BLaER1 treated with 17β-estradiol and CSF1 and Interleukin-3, amounts not matched to agents 10 nM and 100 nM (cell line): ENCODE results near the gene TOP2A.

Experiments used
- H3K27ac ChIP-seq, 11 experiments: shearing (Covaris generic); formaldehyde crosslinking; 2 replicates each; pipeline ENCODE4 v1.8.1; 2022
- H3K27me3 ChIP-seq, 11 experiments: shearing (Covaris generic); formaldehyde crosslinking; 2 replicates each; pipeline ENCODE4 v1.8.1; 2022
- H3K36me3 ChIP-seq, 11 experiments: shearing (Covaris generic); formaldehyde crosslinking; 2 replicates each; pipeline ENCODE4 v1.8.1; 2022
- H3K4me1 ChIP-seq, 10 experiments: shearing (Covaris generic); formaldehyde crosslinking; 2 replicates each; pipeline ENCODE4 v1.8.1; 2022
- H3K4me2 ChIP-seq, 11 experiments: shearing (Covaris generic); formaldehyde crosslinking; 2 replicates each; pipeline ENCODE4 v1.8.1; 2022
- H3K4me3 ChIP-seq, 10 experiments: shearing (Covaris generic); formaldehyde crosslinking; 2 replicates each; pipeline ENCODE4 v1.8.1; 2022
- H3K9ac ChIP-seq, 11 experiments: shearing (Covaris generic); formaldehyde crosslinking; 2 replicates each; pipeline ENCODE4 v1.8.1; 2022
- H3K9me3 ChIP-seq, 11 experiments: shearing (Covaris generic); formaldehyde crosslinking; replicated peaks in 1 of 11; 2 replicates each; pipeline ENCODE4 v1.8.1; 2022
- H4K20me1 ChIP-seq, 11 experiments: shearing (Covaris generic); formaldehyde crosslinking; 2 replicates each; pipeline ENCODE4 v1.8.1; 2022
- Cebpa-rat ChIP-seq, 11 experiments: shearing (Covaris generic); IDR thresholded peaks; 2 replicates each; pipeline ENCODE4 v1.8.1; 2022

The TOP2A gene

DNA sequence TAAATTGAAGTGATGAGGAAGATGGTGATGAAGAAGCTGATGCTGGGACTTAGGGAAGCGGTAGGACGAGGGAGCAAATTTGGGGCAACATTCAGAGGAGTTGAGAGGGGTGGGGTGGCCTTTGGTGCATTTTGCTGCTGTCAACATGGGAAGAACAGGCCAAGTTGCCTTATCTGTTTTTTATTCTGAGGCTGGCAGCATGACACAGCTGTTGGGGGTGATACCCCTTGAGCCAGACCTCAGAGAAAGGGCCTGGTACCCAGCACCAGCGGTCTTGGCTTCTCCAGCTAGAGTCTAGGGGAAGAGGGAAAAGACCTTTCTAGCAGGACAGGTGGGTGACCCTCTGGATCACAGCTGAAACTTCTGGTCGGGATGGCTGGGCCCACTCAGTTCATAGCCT, 30.1 kb upstream of the TOP2A start:
- no peak for TF ChIP-seq Cebpa-rat (IDR thresholded peaks at IDR 0.05)
- Histone ChIP-seq H3K9me3 (no peaks in the 10 kb centered on the region), H4K20me1 (peaks cover 27 to 63% (median 43%) of the 10 kb centered on the region in 11 experiments; a peak in 18 of 22 replicates), H3K27me3 (no peaks in the 10 kb centered on the region), H3K4me3 (peak overlapping the region; percentile 12 to 93 (median 56); a peak in 17 of 20 replicates), H3K4me1 (peaks cover 62 to 89% (median 77%) of the 10 kb centered on the region in 10 experiments), H3K9ac (peak overlapping the region; percentile 35 to 74 (median 67); a peak in 18 of 22 replicates), H3K27ac (peak overlapping the region; percentile 30 to 97 (median 76); a peak in 21 of 22 replicates), H3K36me3 (peaks cover 18 to 51% (median 23%) of the 10 kb centered on the region in 11 experiments), H3K4me2 (peak overlapping the region; percentile 90 to 100 (median 96))

DNA sequence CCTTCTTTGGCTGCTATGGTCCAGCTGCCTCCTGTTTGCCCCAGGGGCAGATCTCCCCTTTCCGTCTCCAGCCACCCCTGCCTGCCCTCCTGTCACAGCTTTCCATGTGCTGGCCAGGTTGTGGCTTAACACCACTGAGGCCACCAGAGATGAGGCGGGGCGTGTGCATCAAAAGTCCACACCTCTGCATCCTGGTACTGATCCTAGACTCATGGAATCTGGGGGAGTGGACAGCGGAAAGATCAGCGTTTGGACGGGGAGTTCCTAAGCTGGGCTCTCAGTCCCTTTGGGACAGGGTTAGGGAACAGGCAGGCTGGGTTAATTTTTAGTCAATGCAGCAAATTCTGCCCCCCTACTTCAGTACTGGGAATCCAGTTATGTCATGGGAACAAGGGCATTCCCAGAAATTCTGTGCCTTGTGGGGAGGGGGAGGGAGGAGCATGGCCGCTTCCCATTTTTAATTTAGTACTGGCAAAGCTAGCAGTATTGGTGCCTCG, 29.5 kb upstream of the TOP2A start:
- H3K9ac ChIP-seq = peak overlapping the region; percentile 48 to 74 (median 67); a peak in 20 of 22 replicates
- no peaks in the 10 kb centered on the region for H3K9me3 ChIP-seq
- TF ChIP-seq Cebpa-rat (IDR thresholded peaks at IDR 0.05) = no peak
- H3K4me1 ChIP-seq = peaks cover 69 to 89% (median 79%) of the 10 kb centered on the region in 10 experiments
- H3K4me2 ChIP-seq = peak overlapping the region; percentile 90 to 100 (median 96)
- peak overlapping the region; percentile 12 to 93 (median 56); a peak in 16 of 20 replicates for H3K4me3 ChIP-seq
- no peaks in the 10 kb centered on the region for H3K27me3 ChIP-seq
- H4K20me1 ChIP-seq = peaks cover 25 to 57% (median 37%) of the 10 kb centered on the region in 11 experiments; a peak in 18 of 22 replicates
- H3K36me3 ChIP-seq = peaks cover 12 to 45% (median 17%) of the 10 kb centered on the region in 11 experiments; a peak in 21 of 22 replicates
- peak overlapping the region; percentile 6 to 97 (median 76); a peak in 20 of 22 replicates for H3K27ac ChIP-seq

DNA sequence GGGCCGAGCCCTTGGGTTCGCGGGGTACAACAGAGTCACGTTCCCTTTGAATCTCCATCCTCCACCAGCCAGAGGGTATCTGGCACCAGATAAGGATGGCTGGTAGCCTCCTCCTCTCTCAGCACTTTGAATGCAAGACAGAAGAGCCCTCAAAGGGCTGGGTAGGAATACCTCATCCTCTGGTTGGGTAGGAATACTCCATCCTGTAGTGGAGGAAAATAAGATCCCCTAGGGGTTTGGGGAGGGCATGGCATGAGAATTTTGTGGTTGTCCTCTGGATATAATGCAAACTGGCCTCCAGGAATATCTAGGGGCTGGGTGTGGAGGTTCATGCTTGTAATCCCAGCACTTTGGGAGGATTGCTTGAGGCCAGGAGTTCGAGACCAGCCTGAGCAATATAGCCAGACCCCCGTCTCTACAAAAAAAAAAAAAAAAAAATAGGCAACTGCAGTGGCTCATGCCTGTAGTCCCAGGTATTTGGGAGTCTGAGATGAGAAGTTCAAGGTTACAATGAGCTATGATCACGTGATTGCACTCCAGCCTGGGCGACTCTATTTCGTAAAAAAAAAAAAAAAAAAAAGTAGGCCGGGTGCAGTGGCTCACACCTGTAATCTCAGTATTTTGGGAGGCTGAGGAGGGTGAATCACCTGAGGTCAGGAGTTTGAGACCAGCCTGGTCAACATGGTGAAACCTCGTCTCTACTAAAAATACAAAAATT, 28.2 kb upstream of the TOP2A start:
- peak overlapping the region; percentile 90 to 98 (median 96); a peak in 21 of 22 replicates for H3K9ac ChIP-seq
- peaks cover 0 to 33% (median 5%) of the 10 kb centered on the region in 11 experiments; a peak in 15 of 22 replicates for H3K36me3 ChIP-seq
- no peaks in the 10 kb centered on the region for H3K9me3 ChIP-seq
- H3K27me3 ChIP-seq = no peaks in the 10 kb centered on the region
- H3K27ac ChIP-seq = peak overlapping the region in 10 of 11 experiments; percentile 87 to 97 (median 96); a peak in 20 of 22 replicates
- peaks cover 12 to 44% (median 31%) of the 10 kb centered on the region in 11 experiments; a peak in 15 of 22 replicates for H4K20me1 ChIP-seq
- peaks cover 71 to 88% (median 79%) of the 10 kb centered on the region in 10 experiments for H3K4me1 ChIP-seq
- TF ChIP-seq Cebpa-rat (IDR thresholded peaks at IDR 0.05) = no peak
- H3K4me3 ChIP-seq = peak overlapping the region; percentile 63 to 93 (median 82)
- H3K4me2 ChIP-seq = peak overlapping the region; percentile 90 to 100 (median 96)

DNA sequence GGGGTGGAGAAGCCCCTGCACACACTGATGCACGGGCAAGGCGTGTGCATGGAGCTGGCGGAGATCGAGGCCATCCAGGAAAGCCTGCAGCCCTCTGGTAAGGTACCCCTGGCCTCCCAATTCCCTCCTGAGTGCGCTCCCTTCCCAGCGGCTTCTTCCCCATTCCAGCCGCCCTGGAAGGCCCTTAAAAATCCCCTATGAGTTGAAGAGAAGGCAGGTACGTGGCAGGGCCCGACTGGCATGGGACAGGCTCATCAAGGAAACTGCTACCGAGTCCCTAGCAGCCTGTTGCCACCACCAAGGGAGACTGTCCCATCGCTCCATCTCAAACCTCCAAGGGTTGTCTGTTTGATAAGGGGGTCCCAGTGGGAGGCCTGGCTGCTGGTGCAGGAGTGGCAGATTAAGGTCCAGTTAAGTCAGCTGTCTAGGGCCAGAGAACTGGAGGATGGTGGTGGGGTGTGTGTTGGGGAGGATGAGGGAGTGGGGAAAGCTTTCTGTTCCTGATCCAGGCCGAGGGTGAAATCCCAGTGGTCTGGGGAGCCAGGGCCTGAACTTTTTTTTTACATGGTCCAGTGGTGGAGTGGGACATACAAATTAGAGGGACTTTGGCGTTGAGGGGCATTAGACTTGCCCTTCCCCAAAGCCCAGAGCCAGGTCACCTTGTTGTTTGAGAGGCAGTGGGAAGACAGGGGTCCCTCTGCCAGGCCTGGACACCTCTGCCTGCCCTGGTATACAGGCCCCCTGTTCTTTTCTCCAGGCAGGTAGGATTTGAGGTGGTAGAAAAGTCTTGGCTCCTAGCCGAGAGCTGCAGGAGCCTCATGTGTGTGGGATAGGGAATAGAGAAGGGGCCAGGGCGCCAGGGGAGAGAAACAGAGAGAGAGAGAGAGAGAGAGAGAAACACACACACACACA, 26.5 kb upstream of the TOP2A start:
- Histone ChIP-seq H3K36me3 (peaks cover 0 to 19% (median 0%) of the 10 kb centered on the region in 11 experiments; a peak in 6 of 22 replicates), H3K27me3 (no peaks in the 10 kb centered on the region), H4K20me1 (peaks cover 0 to 31% (median 18%) of the 10 kb centered on the region in 11 experiments; a peak in 11 of 22 replicates), H3K9ac (peak overlapping the region; percentile 90 to 98 (median 96)), H3K4me1 (peaks cover 59 to 77% (median 68%) of the 10 kb centered on the region in 10 experiments), H3K27ac (peak overlapping the region; percentile 87 to 97 (median 96)), H3K4me3 (peak overlapping the region; percentile 63 to 93 (median 82)), H3K4me2 (peak overlapping the region; percentile 90 to 100 (median 96)), H3K9me3 (no peaks in the 10 kb centered on the region)
- no peak for TF ChIP-seq Cebpa-rat (IDR thresholded peaks at IDR 0.05)

DNA sequence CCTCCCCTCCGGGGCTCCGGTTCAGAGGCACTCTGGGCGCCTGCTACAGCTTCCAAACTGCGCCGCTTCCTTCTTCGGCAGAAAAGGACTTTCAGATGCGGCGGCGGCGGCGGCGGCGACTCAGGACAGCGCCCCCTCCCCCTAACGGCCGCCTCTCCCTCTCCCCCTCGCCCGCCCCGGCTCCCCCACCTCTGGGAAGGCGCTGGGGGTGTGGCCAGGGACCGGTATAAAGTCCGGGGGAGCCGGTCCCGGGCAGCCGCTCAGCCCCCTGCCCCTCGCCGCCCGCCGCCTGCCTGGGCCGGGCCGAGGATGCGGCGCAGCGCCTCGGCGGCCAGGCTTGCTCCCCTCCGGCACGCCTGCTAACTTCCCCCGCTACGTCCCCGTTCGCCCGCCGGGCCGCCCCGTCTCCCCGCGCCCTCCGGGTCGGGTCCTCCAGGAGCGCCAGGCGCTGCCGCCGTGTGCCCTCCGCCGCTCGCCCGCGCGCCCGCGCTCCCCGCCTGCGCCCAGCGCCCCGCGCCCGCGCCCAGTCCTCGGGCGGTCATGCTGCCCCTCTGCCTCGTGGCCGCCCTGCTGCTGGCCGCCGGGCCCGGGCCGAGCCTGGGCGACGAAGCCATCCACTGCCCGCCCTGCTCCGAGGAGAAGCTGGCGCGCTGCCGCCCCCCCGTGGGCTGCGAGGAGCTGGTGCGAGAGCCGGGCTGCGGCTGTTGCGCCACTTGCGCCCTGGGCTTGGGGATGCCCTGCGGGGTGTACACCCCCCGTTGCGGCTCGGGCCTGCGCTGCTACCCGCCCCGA, 25.7 kb upstream of the TOP2A start, which contains the start of gene IGFBP4:
Gene IGFBP4 (plus strand): TSS at position 255 of the 792 bp plus-strand sequence. CDS start 286 bp downstream, at position 541.
- H3K9ac ChIP-seq = peak within 1 kb of the TSS; percentile 90 to 98 (median 96)
- peak in 1 of 11 experiments; percentile 46; a peak in 3 of 22 replicates for TF ChIP-seq Cebpa-rat (IDR thresholded peaks at IDR 0.05)
- H3K4me3 ChIP-seq = peak within 1 kb of the TSS; percentile 63 to 93 (median 82)
- H3K4me2 ChIP-seq = peak within 1 kb of the TSS; percentile 90 to 100 (median 96)
- peaks cover 0 to 12% (median 0%) of the 10 kb centered on the region in 11 experiments; a peak in 4 of 22 replicates for H3K36me3 ChIP-seq
- peaks cover 50 to 72% (median 63%) of the 10 kb centered on the region in 10 experiments for H3K4me1 ChIP-seq
- no peaks in the 10 kb centered on the region for H3K9me3 ChIP-seq
- peak within 1 kb of the TSS; percentile 87 to 97 (median 96) for H3K27ac ChIP-seq
- no peaks in the 10 kb centered on the region for H3K27me3 ChIP-seq
- peaks cover 0 to 22% (median 11%) of the 10 kb centered on the region in 11 experiments; a peak in 11 of 22 replicates for H4K20me1 ChIP-seq

DNA sequence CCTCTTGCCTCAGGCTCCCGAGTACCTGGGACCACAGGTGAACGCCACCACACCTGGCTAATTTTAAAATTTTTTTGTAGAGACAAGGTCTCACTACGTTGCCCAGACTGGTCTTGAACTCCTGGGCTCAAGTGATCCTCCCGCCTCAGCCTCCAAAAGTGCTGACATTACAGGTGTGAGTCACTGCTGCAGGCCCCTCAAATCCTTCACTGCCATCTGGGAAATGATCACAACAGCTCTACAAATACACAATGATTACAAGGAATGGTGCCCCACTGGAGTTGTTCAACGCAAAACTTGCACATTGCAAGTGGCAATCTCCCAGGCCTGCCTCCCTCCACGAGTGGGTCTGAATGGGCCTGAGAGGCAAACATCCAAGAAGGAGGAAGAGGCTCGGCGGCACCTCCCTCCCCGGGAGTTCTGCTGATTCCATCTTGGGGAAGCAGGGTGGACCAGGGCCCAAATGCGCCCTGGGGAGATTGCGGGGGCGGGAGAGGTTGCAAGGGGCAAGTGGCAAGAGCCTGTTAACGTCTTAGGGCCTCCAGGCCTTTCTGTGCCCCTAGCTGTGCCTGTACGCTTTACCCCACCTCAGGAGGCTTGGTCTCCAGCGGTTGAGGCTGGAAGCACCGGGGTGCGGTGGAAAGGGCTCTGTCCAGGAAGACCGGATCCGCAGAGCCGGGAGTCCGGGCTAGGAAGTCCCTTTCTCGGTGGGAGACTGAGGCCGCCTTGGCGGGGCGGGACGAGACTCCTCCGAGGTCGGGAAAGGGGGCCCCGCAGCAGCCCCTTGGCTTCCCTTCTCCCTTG, 24.9 kb upstream of the TOP2A start:
- peaks cover 0 to 12% (median 0%) of the 10 kb centered on the region in 11 experiments; a peak in 4 of 22 replicates for H3K36me3 ChIP-seq
- peak overlapping the region; percentile 63 to 93 (median 82) for H3K4me3 ChIP-seq
- H3K9ac ChIP-seq = peak overlapping the region; percentile 90 to 98 (median 96)
- no peaks in the 10 kb centered on the region for H3K27me3 ChIP-seq
- H4K20me1 ChIP-seq = peaks cover 0 to 15% (median 6%) of the 10 kb centered on the region in 11 experiments; a peak in 10 of 22 replicates
- peak overlapping the region; percentile 87 to 97 (median 96) for H3K27ac ChIP-seq
- TF ChIP-seq Cebpa-rat (IDR thresholded peaks at IDR 0.05) = no peak
- peak overlapping the region; percentile 90 to 100 (median 96) for H3K4me2 ChIP-seq
- H3K4me1 ChIP-seq = peaks cover 48 to 72% (median 62%) of the 10 kb centered on the region in 10 experiments
- H3K9me3 ChIP-seq = no peaks in the 10 kb centered on the region

DNA sequence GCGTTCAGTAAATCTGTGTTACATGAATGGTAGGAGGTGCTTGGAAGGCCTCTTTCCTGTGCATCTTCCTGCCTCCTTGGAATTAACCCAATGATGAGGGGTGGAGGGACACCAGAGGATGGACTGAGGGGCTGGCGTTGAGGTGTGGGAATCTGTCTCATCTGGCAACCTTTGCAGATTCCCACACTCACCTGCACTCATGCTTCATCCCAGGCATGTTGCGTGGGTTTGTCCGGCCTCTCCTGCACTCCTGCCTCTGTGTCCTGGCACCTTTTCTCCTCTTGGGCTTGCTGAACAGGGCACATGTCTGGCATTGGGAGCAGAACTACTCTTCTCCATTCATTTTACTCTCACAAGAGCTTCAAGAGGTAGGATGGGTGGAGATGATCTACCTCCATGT, 22.5 kb upstream of the TOP2A start:
- Histone ChIP-seq H3K36me3 (no peaks in the 10 kb centered on the region), H3K27me3 (no peaks in the 10 kb centered on the region), H4K20me1 (peaks cover 0 to 5% (median 0%) of the 10 kb centered on the region in 11 experiments; a peak in 3 of 22 replicates), H3K4me2 (no peak overlapping the region), H3K9me3 (no peaks in the 10 kb centered on the region), H3K4me3 (no peak overlapping the region), H3K4me1 (peaks cover 39 to 63% (median 51%) of the 10 kb centered on the region in 10 experiments), H3K27ac (no peak overlapping the region), H3K9ac (no peak overlapping the region)
- no peak for TF ChIP-seq Cebpa-rat (IDR thresholded peaks at IDR 0.05)
